ENCODE results near the gene RAB17. TPM values are rescaled to one million over a fixed set of nuclear protein-coding genes. Genes with fewer than 3 reads are reported as not detected.
A peak's percentile ranks its signal among the peaks of the same experiment; 100 is the strongest.

RAB17 gene
- total and polyA plus RNA-seq, 2 of the 8 experiments (the other 6 are each of a cell fraction or from before 2014, with no cell fraction given): 42.6 to 83.4 TPM

GRCh38 chr2:237625216-237625705, 34.7 kb upstream of the RAB17 start:
- Histone ChIP-seq H3K56ac (replicated peaks; ENCODE audit: insufficient read length, low read depth, low read length) (no peak overlapping the region), H4K5ac (ENCODE audit: insufficient read length, low read depth, low read length) (no peak overlapping the region), H3K18ac (ENCODE audit: extremely low read depth, low read length) (no peak overlapping the region), H3K23ac (ENCODE audit: insufficient read length) (no peak overlapping the region), H3K9ac (replicated peaks in 1 of 4; ENCODE audit: extremely low read depth in 1 of 4, low read depth in 3 of 4, low read length in 3 of 4) (no peak overlapping the region), H2AK5ac (ENCODE audit: low read depth, low read length) (no peak overlapping the region), H3K79me1 (ENCODE audit: low read depth, low read length) (no peaks in the 10 kb centered on the region), H3K4ac (replicated peaks; ENCODE audit: insufficient read length, low read depth, low read length) (no peak overlapping the region), H3K27ac (ENCODE audit: low read depth, low read length) (no peak overlapping the region), H3K4me1 (replicated peaks in 1 of 4; ENCODE audit: control insufficient read depth in 3 of 4, insufficient read depth in 4 of 4, low read length in 3 of 4) (peaks cover 0 to 13% (median 8%) of the 10 kb centered on the region in 4 experiments; a peak in 5 of 7 replicates), H3K79me2 (ENCODE audit: control insufficient read depth in 1 of 2, insufficient read depth in 2 of 2, low read length in 2 of 2) (peaks cover 0 to 10% of the 10 kb centered on the region in 2 experiments; a peak in 2 of 4 replicates), H3K36me3 (ENCODE audit: control insufficient read depth in 2 of 4, insufficient read depth in 4 of 4, low read length in 3 of 4) (no peaks in the 10 kb centered on the region), H3K4me2 (ENCODE audit: insufficient read depth in 1 of 2, low read depth in 2 of 2, low read length in 2 of 2) (no peak overlapping the region), H2BK5ac (ENCODE audit: low read depth, low read length) (peak overlapping the region; percentile 16; the same call in 1 of the 2 replicates), H2BK120ac (replicated peaks; ENCODE audit: low read depth, low read length) (no peak overlapping the region), H3K9me3 (ENCODE audit: insufficient read depth in 2 of 2, low read depth in 1 of 2, low read length in 1 of 2) (no peaks in the 10 kb centered on the region), H3K23me2 (ENCODE audit: low read depth, low read length) (peaks cover 5% of the 10 kb centered on the region), H4K91ac (replicated peaks; ENCODE audit: insufficient read length, low read length) (no peak overlapping the region), H3K14ac (ENCODE audit: insufficient read length) (no peak overlapping the region), H3K4me3 (ENCODE audit: extremely low read depth in 1 of 4, insufficient read depth in 2 of 4, low read depth in 3 of 4, low read length in 4 of 4) (no peak overlapping the region), H2BK12ac (ENCODE audit: low read depth, low read length) (peak overlapping the region; percentile 70; the same call in 1 of the 2 replicates), H4K20me1 (replicated peaks in 1 of 2; ENCODE audit: control insufficient read depth in 1 of 2, insufficient read depth in 2 of 2, low read length in 2 of 2) (peaks cover 0 to 2% of the 10 kb centered on the region in 2 experiments), H2AFZ (ENCODE audit: low read length) (no peak overlapping the region), H3K27me3 (replicated peaks in 1 of 4; ENCODE audit: control insufficient read depth in 3 of 4, extremely low read depth in 1 of 4, insufficient read depth in 3 of 4, low read length in 3 of 4) (peaks cover 0 to 31% (median 24%) of the 10 kb centered on the region in 4 experiments; a peak in 6 of 7 replicates), H4K8ac (ENCODE audit: extremely low read depth, insufficient read depth, low read length) (no peak overlapping the region), H2BK15ac (ENCODE audit: low read length) (peak overlapping the region; percentile 72; the same call in 1 of the 2 replicates), H2BK20ac (ENCODE audit: low read length) (0 out of 2 replicates have a peak overlapping the region, but pooled peaks have one; percentile 6)
- POLR2A ChIA-PET (ENCODE audit: partially characterized antibody): interaction anchor here (2.4 to 6.7 kb wide), 2 partner anchors 10 to 21 kb away, joined by 7 to 42 read pairs; no protein-coding TSS in a partner anchor
- WGBS, 2 experiments (ENCODE audit: extremely low coverage in 1 of 2, insufficient coverage in 1 of 2, insufficient read length in 1 of 2, insufficient replicate concordance in 2 of 2, low coverage in 1 of 2, low lambda C conversion rate in 2 of 2, missing lambda C conversion rate in 1 of 2): 95% methylated on average over 10 of the region's 10 CpGs; no CpG with 5 or more reads in 1 of the 2 experiments
- no peak for FAIRE-seq
- CTCF ChIA-PET (ENCODE audit: partially characterized antibody): interaction anchor here (0.8 to 2.4 kb wide), 4 partner anchors 8 to 121 kb away, joined by 3 to 12 read pairs (median 7); no protein-coding TSS in a partner anchor
- no peak for DNase-seq (ENCODE audit: low read depth in 1 of 2, low spot score in 2 of 2)
- TF ChIP-seq KDM5A (IDR thresholded peaks at IDR 0.05; ENCODE audit: low read length) (no peak), SRF (IDR thresholded peaks at IDR 0.05; ENCODE audit: low read depth, low read length) (no peak), HDAC6 (IDR thresholded peaks at IDR 0.05; ENCODE audit: low read depth, low read length) (no peak), POLR2AphosphoS5 (IDR thresholded peaks at IDR 0.05; ENCODE audit: low read depth, low read length) (no peak), ATF2 (IDR thresholded peaks at IDR 0.05; ENCODE audit: low read length) (no peak), EP300 (IDR thresholded peaks at IDR 0.05; ENCODE audit: borderline replicate concordance in 1 of 2, low read depth in 2 of 2, low read length in 2 of 2) (no peak), CREB1 (IDR thresholded peaks at IDR 0.05) (no peak), TEAD4 (IDR thresholded peaks at IDR 0.05; ENCODE audit: low read depth, low read length) (no peak), ASH2L (IDR thresholded peaks at IDR 0.05; ENCODE audit: low read length) (no peak), SUZ12 (IDR thresholded peaks at IDR 0.05; ENCODE audit: low read length) (no peak), POU5F1 (IDR thresholded peaks at IDR 0.05; ENCODE audit: low read depth, low read length) (no peak), NANOG (IDR thresholded peaks at IDR 0.05; ENCODE audit: insufficient read depth, low read depth, low read length, poor library complexity, severe bottlenecking) (no peak)

Data from H1 (cell line).